Muscle layer of colon (tissue), 2 donors: ENCODE data around the gene UGT2B7.
"Not testable (repeated sequence)": the region's sequence is repeated elsewhere in the genome, so short reads cannot be mapped to it uniquely, and the experiment has no call there.

Source experiments
- H3K27ac ChIP-seq: one replicate; pipeline ENCODE4 v1.7.0; 2013; ENCODE audit warnings: low read depth, mild to moderate bottlenecking, low read length, moderate library complexity
- H3K27me3 ChIP-seq, 2 donors: one replicate each; pipeline ENCODE4 v1.7.0; 2013; ENCODE audit warnings: low read length in 2 of 2, mild to moderate bottlenecking in 2 of 2; ENCODE audit not compliant: insufficient read depth in 2 of 2, control insufficient read depth in 1 of 2
- H3K36me3 ChIP-seq: one replicate; pipeline ENCODE4 v1.7.0; 2013; ENCODE audit warnings: mild to moderate bottlenecking, low read length; ENCODE audit not compliant: insufficient read depth
- H3K4me1 ChIP-seq: one replicate; pipeline ENCODE4 v1.7.0; 2013; ENCODE audit warnings: mild to moderate bottlenecking, low read length; ENCODE audit not compliant: insufficient read depth
- H3K4me3 ChIP-seq, 2 donors: one replicate each; pipeline ENCODE4 v1.7.0; 2013; ENCODE audit warnings: low read length in 2 of 2, low read depth in 1 of 2, mild to moderate bottlenecking in 1 of 2, moderate library complexity in 1 of 2
- H3K9ac ChIP-seq: one replicate; pipeline ENCODE4 v1.7.0; 2013; ENCODE audit warnings: low read length
- H3K9me3 ChIP-seq: one replicate; pipeline ENCODE4 v1.7.0; 2013; ENCODE audit warnings: mild to moderate bottlenecking, low read length
- donor health status: abdominal sarcoma.
- donor health status: Adenocarcinoma of cecum.

Gene UGT2B7

DNA sequence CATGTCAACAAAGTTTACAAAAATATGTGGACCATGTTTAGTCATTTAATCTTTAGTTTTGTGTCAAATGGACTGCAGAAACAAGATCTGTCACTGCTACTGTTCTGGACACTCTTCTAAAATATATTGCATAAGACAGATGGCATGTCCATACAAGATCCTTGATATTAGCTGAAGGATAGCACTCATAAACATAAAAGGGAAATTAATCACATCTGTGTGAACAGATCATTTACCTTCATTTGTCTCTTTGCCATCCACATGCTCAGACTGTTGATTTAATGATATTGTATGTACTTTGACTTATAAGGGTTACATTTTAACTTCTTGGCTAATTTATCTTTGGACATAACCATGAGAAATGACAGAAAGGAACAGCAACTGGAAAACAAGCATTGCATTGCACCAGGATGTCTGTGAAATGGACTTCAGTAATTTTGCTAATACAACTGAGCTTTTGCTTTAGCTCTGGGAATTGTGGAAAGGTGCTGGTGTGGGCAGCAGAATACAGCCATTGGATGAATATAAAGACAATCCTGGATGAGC lies at the start of gene UGT2B7:
Gene UGT2B7 (plus strand): TSS at position 364 of the 546 bp plus-strand sequence. CDS start 47 bp downstream, at position 411.
- Histone ChIP-seq H3K36me3 (no peaks in the 10 kb centered on the region), H3K9me3 (no peaks in the 10 kb centered on the region), H3K4me1 (no peaks in the 10 kb centered on the region), H3K27me3 (no peaks in the 10 kb centered on the region), H3K27ac (no peak within 1 kb of the TSS), H3K9ac (no peak within 1 kb of the TSS), H3K4me3 (no peak within 1 kb of the TSS)

DNA sequence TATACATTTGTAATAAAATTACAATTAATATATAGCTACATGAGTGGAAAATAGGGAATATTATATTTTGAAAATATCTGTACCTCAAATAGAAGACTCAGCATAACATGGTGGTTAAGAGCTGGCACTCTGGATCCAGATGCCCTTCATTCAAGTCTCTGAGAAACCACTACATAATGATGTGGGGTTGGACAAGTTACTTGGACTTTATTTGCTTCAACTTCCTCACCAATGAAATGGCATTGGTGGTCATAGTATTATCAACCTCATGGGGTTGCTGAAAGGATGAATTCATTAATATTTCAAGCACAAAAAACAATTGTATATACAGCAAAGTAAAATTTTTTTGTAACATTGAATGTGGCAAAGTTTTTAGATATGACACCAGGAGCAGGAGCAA lies 46.4 kb upstream of the UGT2B7 start:
- no peaks in the 10 kb centered on the region for H3K4me1 ChIP-seq
- H3K9ac ChIP-seq, result no peak overlapping the region
- H3K27me3 ChIP-seq, result no peaks in the 10 kb centered on the region
- H3K9me3 ChIP-seq, result no peaks in the 10 kb centered on the region
- no peak overlapping the region for H3K27ac ChIP-seq
- H3K4me3 ChIP-seq, result no peak overlapping the region
- H3K36me3 ChIP-seq, result no peaks in the 10 kb centered on the region

DNA sequence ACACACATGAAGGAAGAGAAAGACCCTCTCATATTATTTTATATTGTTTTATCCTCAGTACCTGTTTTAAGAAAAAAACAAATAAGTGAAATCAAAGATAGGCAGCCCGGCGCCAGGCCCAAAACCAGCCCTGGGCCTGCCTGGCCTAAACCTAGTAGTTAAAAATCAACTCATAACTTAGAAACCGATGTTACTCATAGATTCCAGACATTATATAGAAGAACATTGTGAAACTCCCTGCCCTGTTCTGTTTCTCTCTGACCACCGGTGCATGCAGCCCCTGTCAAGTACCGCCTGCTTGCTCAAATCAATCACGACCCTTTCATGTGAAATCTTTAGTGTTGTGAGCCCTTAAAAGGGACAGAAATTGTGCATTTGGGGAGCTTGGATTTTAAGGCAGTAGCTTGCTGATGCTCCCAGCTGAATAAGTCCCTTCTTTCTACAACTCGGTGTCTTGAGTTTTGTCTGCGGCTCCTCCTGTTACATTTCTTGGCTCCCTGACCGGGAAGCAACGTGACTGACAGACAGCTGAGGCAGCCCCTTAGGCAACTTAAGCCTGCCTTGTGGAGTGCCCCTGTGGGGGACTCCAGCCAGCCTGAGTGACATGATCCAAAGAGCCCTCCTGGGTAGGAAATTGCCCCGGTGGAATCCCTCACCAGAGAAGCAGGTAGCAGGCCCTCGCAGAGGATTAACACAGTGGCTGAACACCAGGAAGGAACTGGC lies 45.3 kb upstream of the UGT2B7 start:
- not testable (repeated sequence) for H3K4me1 ChIP-seq, H3K4me3 ChIP-seq, H3K9me3 ChIP-seq, H3K36me3 ChIP-seq, H3K27me3 ChIP-seq, H3K27ac ChIP-seq, H3K9ac ChIP-seq

DNA sequence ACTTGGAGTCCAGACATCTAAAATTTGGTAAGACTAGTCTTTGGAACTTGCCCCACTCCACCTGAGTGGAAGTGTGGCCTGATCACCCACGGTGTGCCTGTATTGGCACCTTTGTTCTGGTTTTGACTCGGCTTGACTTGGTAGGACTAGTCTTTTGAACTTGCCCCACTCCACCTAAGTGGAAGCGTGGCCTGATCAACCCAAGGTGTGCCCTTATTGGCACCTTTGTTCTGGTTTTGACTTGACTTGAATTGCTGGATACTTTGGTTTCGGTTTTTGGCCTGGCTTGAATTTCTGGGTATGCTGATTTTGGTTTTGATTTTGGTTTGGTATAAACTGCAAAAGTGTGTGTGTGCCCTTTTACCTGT lies 44.7 kb upstream of the UGT2B7 start:
- H3K27ac ChIP-seq, result no peak overlapping the region
- no peak overlapping the region for H3K4me3 ChIP-seq
- H3K4me1 ChIP-seq, result no peaks in the 10 kb centered on the region
- no peak overlapping the region for H3K9ac ChIP-seq
- no peaks in the 10 kb centered on the region for H3K9me3 ChIP-seq
- no peaks in the 10 kb centered on the region for H3K36me3 ChIP-seq
- H3K27me3 ChIP-seq, result no peaks in the 10 kb centered on the region

DNA sequence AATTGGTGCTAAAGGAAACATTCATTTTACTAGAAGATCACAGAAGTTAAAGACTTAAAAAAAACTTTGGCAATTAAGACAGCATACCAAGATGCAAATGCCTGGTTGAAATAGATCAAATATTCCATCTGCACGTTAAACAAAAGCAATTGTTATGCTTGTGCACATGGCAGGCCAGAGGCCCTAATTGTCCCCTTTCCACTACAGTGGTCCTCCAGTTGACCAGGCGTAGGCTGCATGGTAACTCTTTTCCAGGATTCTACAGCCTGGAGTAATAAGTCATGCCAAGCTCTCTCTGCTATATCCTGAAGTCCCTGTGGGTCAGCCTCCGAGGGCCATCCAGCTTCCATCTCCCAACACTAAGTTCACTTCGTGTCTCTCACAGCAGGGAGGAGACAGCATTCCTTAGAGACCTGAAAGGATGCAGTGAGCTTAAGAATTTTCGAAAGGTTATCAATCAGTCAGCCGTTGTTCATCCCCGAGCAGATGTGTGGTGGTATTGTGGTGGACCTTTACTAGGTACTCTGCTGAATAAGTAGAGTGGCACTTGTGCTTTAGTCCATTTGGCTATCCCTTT lies 42.9 kb upstream of the UGT2B7 start:
- not testable (repeated sequence) for H3K4me1 ChIP-seq, H3K4me3 ChIP-seq, H3K9me3 ChIP-seq, H3K27ac ChIP-seq, H3K27me3 ChIP-seq, H3K9ac ChIP-seq, H3K36me3 ChIP-seq

DNA sequence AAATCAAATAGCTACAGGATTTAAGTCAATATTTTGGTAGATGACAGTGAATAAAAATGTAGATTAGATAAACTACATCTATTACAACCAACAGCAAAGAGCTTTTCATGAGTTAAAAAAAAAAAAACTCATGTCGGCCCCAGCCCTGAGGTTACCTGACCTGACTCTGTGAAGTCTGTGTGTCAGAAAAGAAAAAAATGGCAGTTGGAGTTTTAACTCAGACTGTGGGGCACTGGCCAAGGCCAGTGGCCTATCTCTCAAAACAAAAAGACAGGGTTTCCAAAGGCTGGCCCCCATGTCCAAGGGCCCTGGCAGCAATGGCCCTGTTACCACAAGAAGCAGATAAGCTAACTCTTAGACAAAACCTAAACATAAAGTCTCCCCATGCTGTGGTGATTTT lies 42.2 kb upstream of the UGT2B7 start:
- H3K9ac ChIP-seq, H3K27ac ChIP-seq, H3K4me1 ChIP-seq, H3K4me3 ChIP-seq, H3K9me3 ChIP-seq, H3K27me3 ChIP-seq, H3K36me3 ChIP-seq: not testable (repeated sequence)

DNA sequence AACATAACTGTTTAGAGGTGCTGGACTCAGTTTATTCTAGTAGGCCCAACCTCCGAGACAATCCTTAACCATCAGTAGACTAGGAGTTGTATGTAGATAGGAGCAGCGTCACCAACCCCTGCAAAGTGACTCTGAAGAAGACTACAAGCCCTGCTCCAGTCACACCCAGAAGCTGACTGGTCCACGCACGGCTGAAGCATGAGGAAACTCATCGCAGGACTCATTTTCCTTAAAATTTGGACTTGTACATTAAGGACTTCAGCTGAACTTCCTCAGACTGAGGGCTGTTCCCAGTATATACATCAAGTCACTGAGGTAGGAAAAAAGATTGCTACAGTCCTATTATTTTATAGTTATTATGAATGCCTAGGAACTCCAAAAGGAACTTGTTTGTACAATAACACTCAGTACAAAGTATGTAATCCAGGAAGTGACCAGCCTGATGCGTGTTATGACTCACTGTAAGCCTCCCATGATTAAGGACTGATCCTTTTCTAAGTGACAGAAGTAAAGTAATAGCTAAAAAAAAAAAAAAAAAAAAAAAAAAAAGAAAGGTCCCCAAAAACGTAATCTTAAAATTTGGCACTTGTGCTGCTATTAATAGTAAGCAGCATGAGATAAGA lies 41.6 kb upstream of the UGT2B7 start:
- Histone ChIP-seq H3K27me3 (no peaks in the 10 kb centered on the region), H3K27ac (no peak overlapping the region), H3K9me3 (no peaks in the 10 kb centered on the region), H3K4me1 (no peaks in the 10 kb centered on the region), H3K4me3 (no peak overlapping the region), H3K9ac (no peak overlapping the region), H3K36me3 (no peaks in the 10 kb centered on the region)

DNA sequence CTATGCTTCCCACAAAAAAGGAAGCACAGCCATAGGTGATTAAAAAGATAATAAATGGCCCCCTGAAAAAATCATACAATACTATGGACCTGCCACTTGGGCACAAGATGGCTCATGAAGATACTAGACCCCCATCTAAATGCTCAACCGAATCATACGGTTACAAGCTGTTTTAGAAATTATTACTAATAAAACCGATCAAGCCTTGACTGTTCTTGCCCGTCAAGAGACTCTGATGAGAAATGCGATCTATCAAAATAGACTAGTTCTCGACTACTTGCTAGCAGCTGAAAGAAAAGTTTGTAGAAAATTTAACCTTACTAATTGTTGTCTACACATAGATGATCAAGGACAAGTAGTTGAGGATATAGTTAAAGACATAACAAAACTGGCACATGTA lies 40.1 kb upstream of the UGT2B7 start:
- H3K9ac ChIP-seq, result no peak overlapping the region
- H3K27me3 ChIP-seq, result no peaks in the 10 kb centered on the region
- H3K9me3 ChIP-seq, result no peaks in the 10 kb centered on the region
- no peaks in the 10 kb centered on the region for H3K4me1 ChIP-seq
- no peak overlapping the region for H3K27ac ChIP-seq
- H3K36me3 ChIP-seq, result no peaks in the 10 kb centered on the region
- no peak overlapping the region for H3K4me3 ChIP-seq

DNA sequence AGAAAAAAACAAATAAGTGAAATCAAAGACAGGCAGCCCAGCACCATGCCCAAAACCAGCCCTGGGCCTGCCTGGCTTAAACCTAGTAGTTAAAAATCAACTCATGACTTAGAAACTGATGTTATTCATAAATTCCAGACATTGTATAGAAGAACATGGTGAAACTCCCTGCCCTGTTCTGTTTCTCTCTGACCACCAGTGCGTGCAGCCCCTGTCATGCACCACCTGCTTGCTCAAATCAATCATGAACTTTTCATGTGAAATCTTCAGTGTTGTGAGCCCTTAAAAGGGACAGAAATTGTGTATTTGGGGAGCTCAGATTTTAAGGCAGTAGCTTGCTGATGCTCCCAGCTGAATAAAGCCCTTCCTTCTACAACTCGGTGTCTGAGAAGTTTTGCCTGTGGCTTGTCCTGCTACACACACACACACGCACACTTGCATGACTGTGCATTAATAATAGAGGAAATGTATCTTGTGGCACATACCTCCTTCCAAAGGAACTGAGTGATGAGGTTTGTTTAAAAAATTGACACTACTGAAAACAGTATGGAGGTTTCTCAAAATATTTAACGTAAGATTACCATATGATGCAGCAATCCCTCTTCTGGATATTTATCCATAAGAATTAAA lies 39.2 kb upstream of the UGT2B7 start:
- no peak overlapping the region for H3K4me3 ChIP-seq
- H3K9ac ChIP-seq, result no peak overlapping the region
- H3K27me3 ChIP-seq, result no peaks in the 10 kb centered on the region
- H3K9me3 ChIP-seq, result no peaks in the 10 kb centered on the region
- H3K27ac ChIP-seq, result no peak overlapping the region
- no peaks in the 10 kb centered on the region for H3K36me3 ChIP-seq
- no peaks in the 10 kb centered on the region for H3K4me1 ChIP-seq

DNA sequence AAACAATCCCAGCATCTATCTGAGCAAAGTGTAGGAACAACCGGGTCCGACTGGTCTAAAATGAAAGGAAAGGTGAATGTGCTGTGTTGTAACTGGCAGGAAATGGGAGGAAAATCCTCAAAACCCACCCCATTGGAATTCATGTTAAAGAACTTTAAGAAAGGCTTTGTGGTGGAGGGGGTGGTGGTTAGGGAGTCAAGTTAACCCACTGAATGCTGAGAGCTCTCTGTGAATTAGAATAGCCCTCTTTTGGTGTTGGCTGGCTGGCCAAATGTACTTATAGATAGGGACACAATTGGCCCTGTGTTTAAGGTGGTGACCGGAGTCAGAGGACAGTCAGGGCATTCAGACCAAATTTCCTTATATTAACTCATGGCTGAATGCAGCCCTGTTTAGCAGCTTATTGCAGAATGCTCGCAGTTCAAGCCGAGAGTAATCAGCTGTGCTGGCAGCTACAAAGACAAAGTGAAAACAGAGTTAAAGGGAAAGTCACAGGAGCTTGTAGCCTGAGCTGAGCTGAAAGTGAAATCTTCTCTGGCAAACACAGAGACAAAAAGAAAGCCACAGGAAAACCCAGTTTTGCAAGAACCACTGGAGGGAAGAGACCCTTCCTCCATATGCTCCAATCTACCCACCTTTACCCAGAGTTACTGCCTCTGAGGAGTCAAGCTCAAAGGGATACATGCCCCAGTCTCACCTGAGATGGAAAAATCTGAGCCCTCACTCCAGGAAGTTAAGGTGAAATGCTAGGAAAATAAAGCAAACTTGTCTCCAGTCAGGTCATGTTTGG lies 38.5 kb upstream of the UGT2B7 start:
- Histone ChIP-seq H3K27ac (no peak overlapping the region), H3K9ac (no peak overlapping the region), H3K4me1 (no peaks in the 10 kb centered on the region), H3K27me3 (no peaks in the 10 kb centered on the region), H3K9me3 (no peaks in the 10 kb centered on the region), H3K36me3 (no peaks in the 10 kb centered on the region), H3K4me3 (no peak overlapping the region)
